Stimulated activated naive CD4-positive, alpha-beta T cell (primary cell): ENCODE results near the gene IRF2BPL.

Experiments
- DNase-seq, 6 experiments: peaks; one replicate each; lab custom pipeline; 2025; lab: John Stamatoyannopoulos, UW

Gene IRF2BPL

GRCh38 chr14:77053046-77053841 is 24.7 kb upstream of the IRF2BPL start:
- peak; percentile 44 to 81 (median 76) for DNase-seq

DNA sequence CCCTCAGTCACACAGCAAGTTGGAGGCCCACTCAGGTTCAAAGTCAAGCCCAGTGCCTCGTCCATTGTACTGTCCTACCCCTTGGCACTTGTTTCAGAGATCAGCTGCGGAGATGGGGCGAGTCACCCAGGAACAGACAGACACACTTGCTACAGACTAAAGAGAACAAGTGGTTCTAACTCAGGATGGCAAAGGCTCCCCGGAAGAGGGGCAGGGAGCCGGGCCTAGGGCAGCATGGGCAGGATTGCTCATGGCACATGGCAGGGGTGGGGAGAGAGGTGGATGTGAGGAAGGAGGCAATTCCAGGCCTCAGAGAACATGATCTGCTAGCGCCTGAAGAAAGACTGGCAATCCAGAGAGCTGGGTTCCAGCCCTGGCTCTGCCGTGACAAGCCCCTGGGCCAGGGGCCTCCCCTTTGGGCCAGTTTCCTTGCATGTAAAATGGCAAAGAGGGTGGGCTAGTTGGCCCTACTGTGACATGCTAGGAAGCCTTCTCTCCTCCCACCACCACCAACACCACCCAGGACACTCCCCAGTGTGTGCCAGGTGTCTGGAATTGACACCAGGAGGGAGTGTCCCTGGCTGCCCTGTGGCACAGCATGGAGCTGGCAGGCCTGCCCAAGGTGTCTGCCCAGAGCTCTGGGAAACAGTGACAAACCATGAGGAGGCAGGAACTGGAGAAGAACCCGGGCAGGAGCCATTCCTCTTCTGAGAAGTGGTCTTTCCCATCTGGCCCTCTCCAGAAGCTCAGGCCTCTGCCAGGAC is 24.0 kb upstream of the IRF2BPL start:
- no peak for DNase-seq

DNA sequence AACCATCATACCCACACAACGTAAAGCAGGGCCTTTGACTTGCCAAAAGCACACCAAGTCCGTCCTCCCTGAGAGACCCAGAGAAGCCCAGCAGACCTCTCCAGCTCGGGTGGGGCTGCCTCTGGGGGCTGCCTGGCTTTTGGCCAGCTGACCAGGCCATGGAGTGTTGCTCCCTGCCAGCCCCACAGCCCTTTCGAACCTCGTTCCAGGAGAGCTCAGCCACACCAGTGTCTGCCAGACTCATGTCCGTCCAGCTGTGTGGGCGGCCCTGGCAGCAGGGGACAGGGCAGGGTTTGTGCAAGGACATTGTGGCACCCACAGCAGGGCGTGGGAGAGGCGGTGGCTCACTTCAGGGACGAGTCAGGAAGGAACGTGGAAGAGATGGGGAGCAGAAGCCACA is 22.6 kb upstream of the IRF2BPL start:
- DNase-seq: no peak

DNA sequence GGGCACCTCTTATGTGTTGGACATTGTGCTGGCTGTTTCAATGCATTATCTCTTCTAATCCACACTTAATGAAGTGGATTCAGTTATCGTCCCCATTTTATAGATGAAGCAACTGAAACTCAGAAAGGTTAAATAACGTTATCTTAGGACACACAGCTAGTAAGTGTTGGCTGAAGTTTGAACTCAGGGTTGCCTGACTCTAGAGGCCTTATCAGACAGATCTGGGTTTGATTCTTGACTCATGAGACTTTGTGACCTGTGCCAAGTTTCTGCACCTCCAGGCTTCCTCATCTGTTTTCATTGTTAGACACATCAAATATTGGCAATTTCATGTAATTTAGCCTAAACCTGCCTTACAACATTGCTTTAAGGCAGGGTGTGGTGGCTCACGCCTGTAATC is 18.2 kb upstream of the IRF2BPL start:
- DNase-seq: no peak

DNA sequence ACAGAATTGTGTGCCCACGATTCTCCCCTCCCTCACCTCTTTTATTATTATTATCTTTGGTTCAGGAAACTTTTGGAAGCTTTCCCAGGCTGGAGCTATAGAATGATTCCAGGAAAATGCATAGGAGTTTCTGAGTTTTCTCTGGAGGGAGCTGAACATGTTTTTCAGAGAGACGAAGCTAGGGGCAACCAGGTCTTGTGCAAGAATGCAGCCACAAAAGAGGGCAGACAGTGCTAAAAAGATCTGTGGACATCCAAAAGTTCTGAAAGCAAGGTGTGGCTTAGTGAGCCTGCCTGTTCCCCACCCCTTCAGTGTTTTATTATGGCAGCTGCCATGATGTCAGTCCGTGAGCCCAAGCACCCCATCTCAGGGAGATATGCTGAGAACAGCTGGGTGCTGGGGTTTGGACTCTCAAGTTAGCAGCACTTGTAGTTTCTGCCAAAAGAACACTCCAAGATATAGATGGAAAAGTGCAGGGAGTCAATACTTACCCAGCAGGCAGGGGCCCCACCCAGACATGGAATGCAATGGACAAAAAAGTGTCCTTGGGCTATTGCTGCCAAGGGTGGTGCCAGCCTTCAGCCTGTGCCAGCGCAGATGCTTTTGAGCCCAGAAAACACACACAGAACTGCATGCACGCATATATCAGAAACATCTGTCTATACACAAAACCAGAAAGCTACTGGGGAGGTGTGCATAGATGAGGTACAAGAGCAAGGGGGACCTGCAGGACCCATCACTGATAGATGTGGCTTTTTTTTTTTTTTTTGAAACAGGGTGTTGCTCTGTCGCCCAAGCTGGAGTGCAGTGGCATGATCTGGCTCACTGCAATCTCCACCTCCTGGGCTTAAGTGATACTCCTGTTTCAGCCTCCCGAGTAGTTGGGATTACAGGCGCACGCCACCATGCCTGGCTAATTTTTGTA is 17.0 kb upstream of the IRF2BPL start:
- no peak for DNase-seq

GRCh38 chr14:77044783-77045237 is 16.3 kb upstream of the IRF2BPL start:
- no peak for DNase-seq

GRCh38 chr14:77043984-77044485 is 15.5 kb upstream of the IRF2BPL start:
- no peak for DNase-seq

DNA sequence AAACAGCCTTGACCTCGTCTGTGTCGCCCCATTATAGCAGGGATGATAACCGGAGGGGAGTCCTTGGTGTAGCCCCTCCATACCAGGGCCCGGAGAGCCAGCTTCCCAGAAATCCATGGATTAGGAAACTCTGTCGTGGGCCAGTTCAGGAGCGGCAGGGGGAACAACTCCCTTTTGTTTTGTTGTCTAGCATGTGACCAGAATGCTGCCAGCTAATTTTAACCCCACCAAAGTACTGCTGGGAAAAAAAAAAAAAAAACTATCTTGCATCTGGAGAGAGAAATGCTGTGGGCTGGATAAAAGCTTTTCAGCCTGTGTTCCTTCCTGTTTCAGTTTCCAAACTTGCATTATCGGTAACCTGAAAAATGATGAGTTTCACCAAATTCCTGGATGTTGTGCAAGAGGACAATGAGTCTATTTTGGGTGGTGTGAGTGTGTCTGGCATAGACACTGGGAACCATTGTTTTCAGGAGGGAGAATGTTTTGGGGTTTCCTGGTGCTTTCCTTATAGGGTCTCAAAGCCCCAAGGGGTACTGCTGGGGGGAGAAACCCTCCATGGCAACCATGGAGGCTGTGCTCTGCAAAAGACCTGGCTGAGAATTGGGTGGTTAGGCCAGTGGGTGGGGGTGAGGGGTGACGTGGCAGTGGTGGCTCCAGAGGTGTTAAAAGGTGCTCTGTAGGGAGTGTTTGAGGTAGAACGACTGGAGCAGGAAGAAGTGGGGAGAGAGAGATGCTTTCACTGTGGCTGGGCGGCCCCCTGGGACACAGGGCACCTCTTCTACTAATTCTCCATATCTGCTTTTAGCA is 14.9 kb upstream of the IRF2BPL start:
- no peak for DNase-seq

DNA sequence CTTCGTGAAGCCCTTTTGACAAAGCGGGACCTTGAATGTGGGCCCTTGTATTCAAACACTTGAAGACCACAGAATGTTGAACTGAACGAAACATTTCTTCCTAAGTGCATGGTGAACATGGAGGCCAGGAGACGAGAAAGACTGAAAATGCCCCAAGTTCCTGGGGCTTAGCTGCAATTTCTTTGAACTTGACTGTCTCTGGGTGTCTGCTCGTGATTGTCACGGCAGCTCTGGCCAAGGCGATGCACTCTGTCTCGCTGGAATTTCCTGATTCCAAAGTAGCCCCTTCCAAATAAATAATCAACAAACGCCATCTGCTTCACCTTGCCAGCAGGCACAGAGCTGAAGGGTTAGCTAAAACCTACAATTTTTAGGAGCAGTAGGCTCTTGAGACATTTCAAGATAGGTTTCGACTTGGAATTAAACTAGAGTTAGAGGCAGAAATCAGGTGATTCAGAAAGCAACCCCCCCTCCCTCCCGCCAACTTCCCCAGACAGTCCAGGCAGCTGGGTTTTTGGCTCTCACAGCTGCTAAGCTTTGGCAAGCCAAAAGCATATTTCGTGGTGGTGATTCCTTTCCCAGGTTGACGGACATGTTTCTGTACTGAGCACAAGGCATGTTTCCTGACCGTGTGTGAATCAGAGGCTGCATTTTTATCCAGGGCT is 13.5 kb upstream of the IRF2BPL start:
- DNase-seq: peak in 3 of 6 experiments; percentile 7 to 15 (median 9)

- DNase-seq: peak in 3 of 6 experiments; percentile 34 to 57 (median 36)
Measured at GRCh38 chr14:77040741-77041653, 12.5 kb upstream of the IRF2BPL start.

- DNase-seq: peak; percentile 97 to 99 (median 98)
Measured at GRCh38 chr14:77040059-77040740, 11.7 kb upstream of the IRF2BPL start.

- DNase-seq: no peak
Measured at GRCh38 chr14:77039285-77040058, 11.0 kb upstream of the IRF2BPL start.

DNA sequence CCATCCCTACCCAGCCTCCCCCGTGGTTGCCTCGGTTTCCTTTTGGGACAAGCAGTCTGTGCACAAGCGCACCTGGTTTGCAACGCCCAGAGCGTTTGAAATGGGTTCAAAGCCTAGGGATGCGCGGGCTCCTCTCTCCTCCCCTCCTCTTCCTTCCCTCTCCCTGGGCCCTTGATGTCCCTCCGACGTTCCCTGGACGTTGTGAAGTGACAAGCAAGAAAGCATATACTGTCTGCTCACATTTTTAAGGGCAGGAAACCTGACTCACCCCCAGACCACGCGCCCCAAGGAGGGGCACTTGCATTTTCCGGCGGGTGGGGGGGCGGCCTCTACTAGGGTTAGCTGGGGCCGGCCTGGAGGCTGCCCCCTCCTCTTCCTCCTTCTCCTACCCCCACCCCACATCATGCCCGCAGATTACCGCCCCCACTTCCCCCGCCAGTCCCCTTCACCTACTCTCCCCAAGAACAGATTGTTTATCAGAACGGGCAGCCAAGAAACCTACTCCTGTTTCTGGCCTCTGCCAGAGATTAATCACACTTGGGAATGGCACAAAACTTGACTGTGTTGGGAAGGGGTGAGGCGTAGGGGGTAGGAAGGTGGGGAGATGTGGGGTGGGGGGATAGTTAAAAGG is 9.5 kb upstream of the IRF2BPL start:
- peak in 5 of 6 experiments; percentile 14 to 32 (median 19) for DNase-seq

GRCh38 chr14:77037215-77037937 is 8.9 kb upstream of the IRF2BPL start:
- DNase-seq: no peak

- DNase-seq: no peak
Measured at GRCh38 chr14:77036484-77037214, 8.1 kb upstream of the IRF2BPL start.

GRCh38 chr14:77035267-77035666 is 6.8 kb upstream of the IRF2BPL start:
- DNase-seq: no peak
